ENCODE results near the gene SNX33. TPM values are rescaled to one million over a fixed set of nuclear protein-coding genes. Genes with fewer than 3 reads are reported as not detected.
A peak's percentile ranks its signal among the peaks of the same experiment; 100 is the strongest.

The SNX33 gene
- 1 to 10 TPM; 2.2 to 2.4 TPM for total RNA-seq

- Mint-ChIP-seq H3K27me3 (no peaks in the 10 kb centered on the region), H3K4me1 (peaks cover 20% of the 10 kb centered on the region), H3K36me3 (ENCODE audit: low read depth) (no peaks in the 10 kb centered on the region), H3K9me3 (ENCODE audit: low read depth) (no peaks in the 10 kb centered on the region), H3K4me3 (peak within 1 kb of the TSS; percentile 76), H3K27ac (peak within 1 kb of the TSS; percentile 58)
- intact Hi-C loops (cut with DNase I, micrococcal nuclease), result loop anchor here (5.0 to 10.0 kb wide), 3 partner anchors 35 to 1033 kb away; partner anchors contain the start of genes C15orf39 (in 1 of the 2) and CLK3 (in 1 of the 2)
- CTCF ChIA-PET, result interaction anchor here (0.7 to 2.5 kb wide), 13 partner anchors 22 to 444 kb away, joined by 3 to 13 read pairs (median 4); partner anchors contain the start of genes MAN2C1 and SNUPN
- ATAC-seq (peak; percentile 65), DNase-seq (peak; percentile 78)
- POLR2A ChIA-PET, result interaction anchor here (0.6 to 1.6 kb wide), 8 partner anchors 22 to 439 kb away, joined by 3 to 5 read pairs (median 3); partner anchors contain the start of gene SNUPN
Measured at GRCh38 chr15:75647370-75648155, at the start of gene SNX33. TSS of gene SNX33 (plus strand) at chr15:75647912. CDS start at chr15:75649103, 1,191 bp downstream.

- Mint-ChIP-seq H3K27me3 (no peaks in the 10 kb centered on the region), H3K9me3 (ENCODE audit: low read depth) (no peaks in the 10 kb centered on the region), H3K36me3 (ENCODE audit: low read depth) (peaks cover 55% of the 10 kb centered on the region), H3K27ac (peak overlapping the region; percentile 30), H3K4me3 (no peak overlapping the region), H3K4me1 (peaks cover 25% of the 10 kb centered on the region)
- POLR2A ChIA-PET, result no interaction called here
- intact Hi-C loops (cut with DNase I, micrococcal nuclease), result loop anchor here in 1 of 2 experiments (5.0 kb wide), 1 partner anchor 84 kb away; no protein-coding TSS in a partner anchor
- DNase-seq (no peak), ATAC-seq (no peak)
- CTCF ChIA-PET, result interaction anchor here (0.7 to 2.2 kb wide), 12 partner anchors 14 to 145 kb away, joined by 3 to 15 read pairs (median 3); partner anchors contain the start of genes IMP3 and PTPN9
Measured at GRCh38 chr15:75598361-75598760, 49.4 kb upstream of the SNX33 start.

GRCh38 chr15:75599401-75599800 is 48.3 kb upstream of the SNX33 start:
- Mint-ChIP-seq H3K4me3 (no peak overlapping the region), H3K27me3 (no peaks in the 10 kb centered on the region), H3K27ac (no peak overlapping the region), H3K9me3 (ENCODE audit: low read depth) (no peaks in the 10 kb centered on the region), H3K36me3 (ENCODE audit: low read depth) (peaks cover 52% of the 10 kb centered on the region), H3K4me1 (peaks cover 25% of the 10 kb centered on the region)
- ATAC-seq, result no peak
- POLR2A ChIA-PET, result no interaction called here
- intact Hi-C loops (cut with DNase I, micrococcal nuclease), result loop anchor here in 1 of 2 experiments (5.0 kb wide), 1 partner anchor 83 kb away; no protein-coding TSS in a partner anchor
- CTCF ChIA-PET, result interaction anchor here (0.6 to 1.1 kb wide), 3 partner anchors 37 to 692 kb away, joined by 3 to 4 read pairs (median 3); no protein-coding TSS in a partner anchor
- DNase-seq, result no peak

GRCh38 chr15:75606026-75606425 is 41.7 kb upstream of the SNX33 start:
- CTCF ChIA-PET, result interaction anchor here (0.5 to 0.7 kb wide), 2 partner anchors 127 to 533 kb away, joined by 3 to 5 read pairs; no protein-coding TSS in a partner anchor
- no peak for DNase-seq
- POLR2A ChIA-PET, result interaction anchor here (1.0 kb wide), 1 partner anchor 34 kb away, joined by 3 read pairs; the partner anchor contains the start of gene IMP3
- Mint-ChIP-seq H3K36me3 (ENCODE audit: low read depth) (peaks cover 55% of the 10 kb centered on the region), H3K27me3 (no peaks in the 10 kb centered on the region), H3K27ac (peak overlapping the region; percentile 88), H3K9me3 (ENCODE audit: low read depth) (no peaks in the 10 kb centered on the region), H3K4me3 (no peak overlapping the region), H3K4me1 (peaks cover 40% of the 10 kb centered on the region)
- intact Hi-C loops (cut with DNase I, micrococcal nuclease), result loop anchor here in 1 of 2 experiments (10.0 kb wide), 1 partner anchor 61 kb away; no protein-coding TSS in a partner anchor
- no peak for ATAC-seq

GRCh38 chr15:75606711-75607699 is 40.7 kb upstream of the SNX33 start:
- H3K27ac Mint-ChIP-seq, result peak overlapping the region; percentile 88
- no peaks in the 10 kb centered on the region for H3K9me3 Mint-ChIP-seq (ENCODE audit: low read depth)
- H3K27me3 Mint-ChIP-seq, result no peaks in the 10 kb centered on the region
- peak; percentile 40 for DNase-seq
- peak; percentile 80 for ATAC-seq
- CTCF ChIA-PET, result interaction anchor here (0.5 to 2.1 kb wide), 5 partner anchors 9 to 126 kb away, joined by 3 to 16 read pairs (median 5); no protein-coding TSS in a partner anchor
- H3K36me3 Mint-ChIP-seq (ENCODE audit: low read depth), result peaks cover 56% of the 10 kb centered on the region
- peaks cover 40% of the 10 kb centered on the region for H3K4me1 Mint-ChIP-seq
- peak overlapping the region; percentile 22 for H3K4me3 Mint-ChIP-seq
- intact Hi-C loops (cut with DNase I, micrococcal nuclease), result loop anchor here in 1 of 2 experiments (10.0 kb wide), 1 partner anchor 62 kb away; no protein-coding TSS in a partner anchor
- POLR2A ChIA-PET, result interaction anchor here (0.6 to 1.0 kb wide), 2 partner anchors 19 to 33 kb away, joined by 3 to 6 read pairs; partner anchors contain the start of genes IMP3 and SNUPN

GRCh38 chr15:75616766-75617165 is 30.9 kb upstream of the SNX33 start:
- intact Hi-C loops (cut with DNase I, micrococcal nuclease), result no loop called here
- POLR2A ChIA-PET, result no interaction called here
- no peak overlapping the region for H3K4me3 Mint-ChIP-seq
- H3K27me3 Mint-ChIP-seq, result no peaks in the 10 kb centered on the region
- no peak overlapping the region for H3K27ac Mint-ChIP-seq
- peaks cover 51% of the 10 kb centered on the region for H3K36me3 Mint-ChIP-seq (ENCODE audit: low read depth)
- CTCF ChIA-PET, result interaction anchor here (0.6 to 1.3 kb wide), 3 partner anchors 9 to 106 kb away, joined by 3 to 5 read pairs (median 4); partner anchors contain the start of gene SNUPN
- no peaks in the 10 kb centered on the region for H3K9me3 Mint-ChIP-seq (ENCODE audit: low read depth)
- ATAC-seq, result no peak
- DNase-seq, result no peak
- H3K4me1 Mint-ChIP-seq, result peaks cover 24% of the 10 kb centered on the region

- intact Hi-C loops (cut with DNase I, micrococcal nuclease), result loop anchor here in 1 of 2 experiments (10.0 kb wide), 2 partner anchors 1075 to 1215 kb away; partner anchors contain the start of gene ARID3B
- Mint-ChIP-seq H3K27me3 (no peaks in the 10 kb centered on the region), H3K4me3 (no peak overlapping the region), H3K27ac (peak overlapping the region; percentile 88), H3K36me3 (ENCODE audit: low read depth) (peaks cover 38% of the 10 kb centered on the region), H3K9me3 (ENCODE audit: low read depth) (no peaks in the 10 kb centered on the region), H3K4me1 (peaks cover 45% of the 10 kb centered on the region)
- ATAC-seq (no peak), DNase-seq (no peak)
- POLR2A ChIA-PET, result interaction anchor here (0.8 to 1.1 kb wide), 3 partner anchors 16 to 184 kb away, joined by 3 to 7 read pairs (median 6); no protein-coding TSS in a partner anchor
- CTCF ChIA-PET, result interaction anchor here (0.6 to 3.3 kb wide), 6 partner anchors 9 to 62 kb away, joined by 3 to 16 read pairs (median 3); partner anchors contain the start of gene IMP3
Measured at GRCh38 chr15:75620058-75620820, 27.5 kb upstream of the SNX33 start.

GRCh38 chr15:75620841-75621391 is 26.8 kb upstream of the SNX33 start:
- Mint-ChIP-seq H3K4me1 (peaks cover 45% of the 10 kb centered on the region), H3K9me3 (ENCODE audit: low read depth) (no peaks in the 10 kb centered on the region), H3K4me3 (peak overlapping the region; percentile 22), H3K36me3 (ENCODE audit: low read depth) (peaks cover 34% of the 10 kb centered on the region), H3K27ac (peak overlapping the region; percentile 88), H3K27me3 (no peaks in the 10 kb centered on the region)
- POLR2A ChIA-PET, result interaction anchor here (0.8 to 1.0 kb wide), 2 partner anchors 167 to 185 kb away, joined by 6 to 7 read pairs; no protein-coding TSS in a partner anchor
- ATAC-seq, result no peak
- intact Hi-C loops (cut with DNase I, micrococcal nuclease), result loop anchor here in 1 of 2 experiments (10.0 kb wide), 2 partner anchors 1076 to 1216 kb away; partner anchors contain the start of gene ARID3B
- peak; percentile 45 for DNase-seq
- CTCF ChIA-PET, result interaction anchor here (0.6 to 3.3 kb wide), 6 partner anchors 9 to 61 kb away, joined by 3 to 16 read pairs (median 3); partner anchors contain the start of gene IMP3

- Mint-ChIP-seq H3K36me3 (ENCODE audit: low read depth) (peaks cover 23% of the 10 kb centered on the region), H3K9me3 (ENCODE audit: low read depth) (no peaks in the 10 kb centered on the region), H3K4me1 (peaks cover 57% of the 10 kb centered on the region), H3K27ac (peak overlapping the region; percentile 90), H3K4me3 (no peak overlapping the region), H3K27me3 (no peaks in the 10 kb centered on the region)
- ChIA-PET CTCF (interaction anchor here (1.0 to 1.5 kb wide), 2 partner anchors 18 to 61 kb away, joined by 3 to 4 read pairs; partner anchors contain the start of gene IMP3), POLR2A (interaction anchor here (0.7 kb wide), 1 partner anchor 32 kb away, joined by 3 read pairs; no protein-coding TSS in a partner anchor)
- intact Hi-C loops (cut with DNase I, micrococcal nuclease), result loop anchor here in 1 of 2 experiments (10.0 kb wide), 2 partner anchors 1078 to 1218 kb away; partner anchors contain the start of gene ARID3B
- DNase-seq (no peak), ATAC-seq (no peak)
Measured at GRCh38 chr15:75622505-75622904, 25.2 kb upstream of the SNX33 start.
